Right lobe of liver (tissue), 6 donors: Measurements from ENCODE around the gene NAPG. TPM values are rescaled to one million over a fixed set of nuclear protein-coding genes. Genes with fewer than 3 reads are reported as not detected.
A peak's percentile ranks its signal among the peaks of the same experiment; 100 is the strongest.

Source experiments
- ATAC-seq, 4 donors: fragments of 200-7000 bp; cut with Tn5 transposase; one replicate each; pipeline ENCODE4 v1.9.1; 2020; ENCODE audit warnings: mild to moderate bottlenecking in 4 of 4, moderate library complexity in 4 of 4
- DNase-seq, 3 donors: peaks; one replicate each; pipeline ENCODE4 v3.0.0-alpha.2; 2020
- H3K27ac ChIP-seq, 3 donors: fragments of 200-600 bp; one replicate each; pipeline ENCODE4 v1.8.0; 2022
- H3K27me3 ChIP-seq, 2 donors: fragments of 200-600 bp; one replicate each; pipeline ENCODE4 v1.8.0; 2022
- H3K36me3 ChIP-seq, 4 donors: fragments of 200-600 bp; sonication (generic) in 1 of 4; one replicate each; pipeline versions ENCODE4 v1.5.1 to v1.8.0; 2017 to 2022; ENCODE audit warnings: control low read depth in 1 of 4
- H3K4me1 ChIP-seq, 4 donors: fragments of 200-600 bp; sonication (generic) in 1 of 4; one replicate each; pipeline versions ENCODE4 v1.5.1 to v1.8.0; 2017 to 2022; ENCODE audit warnings: control low read depth in 1 of 4
- H3K4me3 ChIP-seq, 3 donors: fragments of 200-600 bp; one replicate each; pipeline ENCODE4 v1.8.0; 2022
- H3K9me3 ChIP-seq, 4 donors: fragments of 200-600 bp; sonication (generic) in 1 of 4; one replicate each; pipeline versions ENCODE4 v1.5.1 to v1.8.0; 2017 to 2022; ENCODE audit warnings: control low read depth in 1 of 4
- CTCF ChIP-seq, 4 donors: fragments of 200-600 bp in 3 of 4; fragments of 450-650 bp in 1 of 4; IDR thresholded peaks; one replicate each; pipeline versions ENCODE4 v1.5.1 to v1.8.0; 2016 to 2022; ENCODE audit warnings: antibody characterized with exemption in 4 of 4, mild to moderate bottlenecking in 2 of 4
- POLR2A ChIP-seq: fragments of 450-650 bp; IDR thresholded peaks from one replicate; pipeline ENCODE4 v1.6.1; 2017; ENCODE audit warnings: antibody characterized with exemption, mild to moderate bottlenecking
- WGBS: methylation state at CpG from one replicate; pipeline ENCODE4 v1.1.6; 2018; ENCODE audit warnings: low coverage, low lambda C conversion rate; ENCODE audit not compliant: insufficient coverage; ENCODE audit errors: missing lambda C conversion rate; 5-methylcytosine and 5-hydroxymethylcytosine counted together
- intact Hi-C, 2 donors: fragments of 100-400 bp; cut with DNase I; formaldehyde crosslinking; loops; one replicate each; pipeline versions ENCODE4 v1.11.2 to v1.14.1; 2022
- total RNA-seq, 6 experiments: library from RNA; depleted of rRNA in 2 of 6; stranded (reverse); fragments of >200 nt in 2 of 6; fragmentation: NEBNext Ultra II Directional in 3 of 6; extraction: Animal tissue kit (Norgen Biotek cat#: 25700) in 3 of 6; gene quantifications; one replicate each; pipeline versions ENCODE4 v1.1.0 to v1.2.4, GENCODE V29; 2016 to 2023
- donor health status: DM: no; HTN: yes; CAD: no.
- donor health status: DM: no; HTN: no; CAD: no.
- donor health status: DM: no; HTN: no; CAD: no.
- donor health status: DM: no; HTN: yes; CAD: no.
- donor health status: DM: no; HTN: yes; CAD: no.

The NAPG gene
- total RNA-seq, 6 experiments from 2014 or later: 10.7 to 20.6 (median 14.1) TPM

- Histone ChIP-seq H3K4me1 (peaks cover 0 to 3% (median 0%) of the 10 kb centered on the region in 4 donors), H3K9me3 (no peaks in the 10 kb centered on the region), H3K27ac (no peak overlapping the region), H3K27me3 (no peaks in the 10 kb centered on the region), H3K4me3 (no peak overlapping the region), H3K36me3 (no peaks in the 10 kb centered on the region)
- TF ChIP-seq CTCF (IDR thresholded peaks at IDR 0.05) (no peak), POLR2A (no peak)
- ATAC-seq (no peak), DNase-seq (no peak)
- intact Hi-C loops: no loop called here
- WGBS: 25% methylated on average over 4 of the region's 8 CpGs
Observed at GRCh38 chr18:10521566-10521965, 4.3 kb upstream of the NAPG start.

GRCh38 chr18:10522574-10522973 lies 3.3 kb upstream of the NAPG start:
- H3K9me3 ChIP-seq: no peaks in the 10 kb centered on the region
- H3K27ac ChIP-seq: no peak overlapping the region
- WGBS: 73% methylated on average over 2 of the region's 2 CpGs
- H3K27me3 ChIP-seq: no peaks in the 10 kb centered on the region
- peaks cover 0 to 3% (median 0%) of the 10 kb centered on the region in 4 donors for H3K4me1 ChIP-seq
- H3K4me3 ChIP-seq: no peak overlapping the region
- intact Hi-C loops: no loop called here
- H3K36me3 ChIP-seq: no peaks in the 10 kb centered on the region
- no peak for TF ChIP-seq CTCF (IDR thresholded peaks at IDR 0.05)
- TF ChIP-seq POLR2A: no peak
- no peak for DNase-seq
- ATAC-seq: no peak

- Histone ChIP-seq H3K9me3 (no peaks in the 10 kb centered on the region), H3K4me1 (peaks cover 0 to 3% (median 0%) of the 10 kb centered on the region in 4 donors), H3K4me3 (no peak overlapping the region), H3K36me3 (no peaks in the 10 kb centered on the region), H3K27ac (no peak overlapping the region), H3K27me3 (no peaks in the 10 kb centered on the region)
- 69% methylated on average over 3 of the region's 4 CpGs for WGBS
- DNase-seq: no peak
- no peak for ATAC-seq
- intact Hi-C loops: no loop called here
- TF ChIP-seq CTCF (IDR thresholded peaks at IDR 0.05): no peak
- TF ChIP-seq POLR2A: no peak
Observed at GRCh38 chr18:10523544-10523943, 2.3 kb upstream of the NAPG start.

DNA sequence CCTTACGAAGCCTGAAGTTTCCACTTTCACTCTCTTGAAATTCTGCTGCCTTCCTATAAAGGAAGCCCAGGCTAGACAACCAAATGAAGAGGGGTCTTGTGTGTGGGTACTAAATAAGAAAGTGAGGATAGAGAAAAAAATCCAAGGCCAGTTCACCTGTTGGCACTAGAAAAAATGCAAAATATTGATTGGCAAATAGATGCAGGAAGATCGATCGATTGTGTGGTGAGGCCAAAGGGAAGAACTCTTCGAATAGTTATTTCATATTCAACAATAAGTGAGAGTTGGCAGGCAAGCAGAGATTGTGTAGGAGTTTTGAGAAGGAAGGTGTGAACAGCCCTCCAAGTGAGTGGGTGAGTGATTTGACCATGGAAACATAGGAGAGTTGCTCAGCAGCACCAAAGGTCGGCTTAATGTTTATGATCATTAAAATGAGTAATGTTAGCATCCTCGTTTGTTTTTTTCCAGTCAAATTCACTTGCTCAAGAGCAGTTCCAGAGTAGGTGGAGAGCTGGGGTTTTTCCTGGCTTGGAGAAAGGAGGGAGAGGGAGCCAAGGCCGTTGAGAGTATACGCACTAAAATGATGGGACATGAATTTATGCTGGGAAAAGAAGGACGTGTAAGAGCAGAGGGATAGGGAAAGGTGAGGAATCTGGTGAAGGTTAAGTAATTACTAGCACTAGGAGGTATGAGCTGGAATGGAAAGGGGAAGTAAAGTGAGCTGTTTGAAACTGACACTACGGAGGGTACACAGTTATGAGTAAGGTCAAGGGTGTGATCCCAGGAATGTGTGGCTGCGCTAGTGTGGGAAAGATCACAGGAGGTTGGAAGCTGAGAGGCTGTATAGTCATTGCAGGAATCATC lies 1.1 kb upstream of the NAPG start:
- Histone ChIP-seq H3K9me3 (no peaks in the 10 kb centered on the region), H3K36me3 (no peaks in the 10 kb centered on the region), H3K4me1 (peaks cover 0 to 2% (median 0%) of the 10 kb centered on the region in 4 donors), H3K4me3 (no peak overlapping the region), H3K27me3 (no peaks in the 10 kb centered on the region), H3K27ac (peak overlapping the region in 1 of 3 donors; percentile 17)
- no peak for TF ChIP-seq POLR2A
- no peak for TF ChIP-seq CTCF (IDR thresholded peaks at IDR 0.05)
- intact Hi-C loops: no loop called here
- WGBS: 34% methylated on average over 11 of the region's 11 CpGs
- peak in 1 of 4 donors; percentile 9 for ATAC-seq
- DNase-seq: no peak
